22Rv1 (cell line): Measurements from ENCODE around the gene ZIC4.

ENCODE experiments used
- ZFX ChIP-seq: fragments of 450-650 bp; IDR thresholded peaks from 2 replicates; pipeline ENCODE4 v1.6.1; 2017; ENCODE audit warnings: antibody characterized with exemption, borderline replicate concordance
- TF ChIP-seq, protein P1 (sequence below): fragments of 450-650 bp; IDR thresholded peaks from 2 replicates; pipeline ENCODE4 v1.5.1; 2017; ENCODE audit warnings: mild to moderate bottlenecking

DNA sequence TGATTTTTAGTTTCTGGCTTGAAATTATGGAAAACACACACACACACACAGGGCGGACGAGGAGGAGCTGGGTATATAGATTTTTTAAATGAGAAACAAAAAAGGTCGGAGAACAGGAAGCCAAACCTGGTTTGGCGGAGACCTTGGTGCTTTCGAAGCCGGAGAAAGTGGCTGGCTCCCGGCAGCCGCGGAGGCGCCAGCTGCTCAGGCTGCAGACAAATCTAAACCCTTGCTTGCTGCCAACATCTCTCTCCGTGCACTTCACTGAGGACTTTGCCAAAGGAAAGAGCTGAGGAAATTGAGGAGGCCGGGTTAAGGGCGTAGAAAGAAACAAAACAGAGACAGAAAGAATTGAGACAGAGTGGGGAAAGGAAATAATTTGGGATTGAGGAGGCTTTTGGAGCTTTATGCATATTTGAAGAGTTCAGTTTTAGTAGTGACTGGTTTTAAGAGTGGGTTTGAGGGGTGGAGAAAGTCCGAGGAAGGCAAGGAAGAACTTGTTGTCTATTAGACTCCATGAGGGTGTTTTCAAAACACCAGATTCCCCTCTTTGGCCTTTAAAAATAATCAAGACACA lies 5.0 kb upstream of the ZIC4 start:
- TF ChIP-seq, protein P1, sequence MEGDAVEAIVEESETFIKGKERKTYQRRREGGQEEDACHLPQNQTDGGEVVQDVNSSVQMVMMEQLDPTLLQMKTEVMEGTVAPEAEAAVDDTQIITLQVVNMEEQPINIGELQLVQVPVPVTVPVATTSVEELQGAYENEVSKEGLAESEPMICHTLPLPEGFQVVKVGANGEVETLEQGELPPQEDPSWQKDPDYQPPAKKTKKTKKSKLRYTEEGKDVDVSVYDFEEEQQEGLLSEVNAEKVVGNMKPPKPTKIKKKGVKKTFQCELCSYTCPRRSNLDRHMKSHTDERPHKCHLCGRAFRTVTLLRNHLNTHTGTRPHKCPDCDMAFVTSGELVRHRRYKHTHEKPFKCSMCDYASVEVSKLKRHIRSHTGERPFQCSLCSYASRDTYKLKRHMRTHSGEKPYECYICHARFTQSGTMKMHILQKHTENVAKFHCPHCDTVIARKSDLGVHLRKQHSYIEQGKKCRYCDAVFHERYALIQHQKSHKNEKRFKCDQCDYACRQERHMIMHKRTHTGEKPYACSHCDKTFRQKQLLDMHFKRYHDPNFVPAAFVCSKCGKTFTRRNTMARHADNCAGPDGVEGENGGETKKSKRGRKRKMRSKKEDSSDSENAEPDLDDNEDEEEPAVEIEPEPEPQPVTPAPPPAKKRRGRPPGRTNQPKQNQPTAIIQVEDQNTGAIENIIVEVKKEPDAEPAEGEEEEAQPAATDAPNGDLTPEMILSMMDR: no peak
- TF ChIP-seq ZFX: no peak
